ENCODE data around the gene FGF12. TPM values are rescaled to one million over a fixed set of nuclear protein-coding genes. Genes with fewer than 3 reads are reported as not detected.
"Not testable (repeated sequence)": the region's sequence is repeated elsewhere in the genome, so short reads cannot be mapped to it uniquely, and the experiment has no call there.

Gene FGF12
- 4.5 TPM for total RNA-seq
- long read RNA-seq, partial matches to known transcripts, result 0 of 21 reads
- long read RNA-seq, other reads (novel, unspliced or antisense), result 21 of 21 reads

DNA sequence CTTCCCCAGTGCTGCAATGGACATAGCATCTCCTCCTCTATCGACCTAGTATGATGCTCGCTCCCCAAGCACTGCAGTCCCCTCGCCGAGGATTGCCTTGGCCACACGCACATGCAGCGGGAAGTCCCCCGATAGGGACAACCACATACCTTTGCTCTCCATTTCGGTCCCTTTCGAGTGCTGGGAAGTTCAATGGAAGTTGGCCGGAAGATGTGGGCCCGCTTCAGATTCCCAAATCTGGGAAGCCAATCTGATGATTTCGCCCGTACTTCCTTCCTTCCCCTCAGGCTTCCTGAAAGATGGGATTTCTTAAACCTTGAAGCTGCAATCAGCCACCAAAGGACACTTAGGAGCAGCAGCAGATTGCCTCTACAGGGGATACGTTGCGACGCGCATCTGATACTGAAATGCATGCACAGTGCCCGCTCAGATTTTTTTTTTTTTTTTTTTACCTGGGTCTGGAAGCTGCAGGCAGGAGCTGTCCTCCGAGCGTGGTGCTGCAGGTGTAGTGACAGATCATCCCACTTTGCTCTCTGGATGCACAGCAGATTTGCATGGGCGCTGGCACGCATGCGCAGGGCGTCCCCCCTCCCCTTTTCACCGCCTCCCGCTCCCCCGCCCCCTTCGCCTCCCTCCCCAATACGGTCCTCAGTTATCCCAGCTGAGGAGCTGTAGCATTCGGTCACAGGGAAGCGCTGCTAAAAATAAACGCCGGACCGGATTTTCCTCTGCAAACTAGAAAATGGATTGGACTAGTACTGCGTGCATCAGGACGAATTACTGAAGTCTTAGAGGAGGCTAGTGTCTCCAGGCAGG, at the start of gene FGF12:
Gene FGF12 (minus strand): TSS at position 510 of the 816 bp plus-strand sequence.
- no peak for DNase-seq (ENCODE audit: low spot score)

DNA sequence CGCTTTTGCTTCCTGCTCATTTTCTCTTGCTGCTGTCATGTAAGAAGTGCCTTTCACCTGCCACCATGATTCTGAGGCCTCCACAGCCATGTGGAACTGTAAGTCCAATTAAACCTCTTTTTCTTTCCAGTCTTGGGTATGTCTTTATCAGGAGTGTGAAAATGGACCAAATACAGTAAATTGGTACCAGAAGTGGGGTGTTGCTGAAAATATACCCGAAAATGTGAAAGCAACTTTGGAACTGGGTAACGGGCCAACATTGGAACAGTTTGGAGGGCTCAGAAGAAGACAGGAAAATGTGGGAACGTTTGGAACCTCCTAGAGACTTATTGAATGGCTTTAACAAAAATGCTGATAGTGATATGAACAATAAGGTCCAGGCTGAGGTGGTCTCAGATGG, 47.0 kb upstream of the FGF12 start:
- DNase-seq (ENCODE audit: low spot score), result not testable (repeated sequence)

DNA sequence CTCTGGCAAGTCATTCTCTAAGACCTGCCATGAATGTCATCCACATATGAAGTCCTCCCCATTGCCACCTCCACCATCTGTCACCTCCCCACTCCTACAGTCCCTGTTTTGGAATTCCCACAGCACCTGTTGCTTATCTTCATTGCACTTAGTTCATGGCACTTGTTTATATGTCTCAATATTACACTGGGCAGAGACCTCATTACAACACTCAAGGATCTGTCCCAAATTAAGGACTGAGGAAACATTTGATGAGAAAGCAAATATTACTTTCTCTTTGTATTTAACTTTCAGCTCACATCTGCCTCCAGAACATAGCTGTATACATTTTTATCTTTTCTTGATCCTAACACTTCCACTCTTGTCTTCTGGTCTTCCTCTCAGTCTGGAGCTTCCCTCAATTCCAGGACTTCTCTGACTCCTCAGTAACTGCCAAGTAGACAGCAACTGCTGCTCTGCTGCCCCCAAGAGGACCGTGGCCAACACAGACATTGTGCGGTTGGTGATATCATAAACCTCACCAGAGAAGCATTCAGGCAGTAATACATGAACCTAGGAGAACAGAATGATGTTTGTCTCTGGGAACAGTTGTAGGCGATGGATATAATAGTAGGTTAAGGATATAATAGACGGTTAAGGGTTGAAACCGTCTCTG, 45.0 kb upstream of the FGF12 start:
- DNase-seq (ENCODE audit: low spot score), result no peak

DNA sequence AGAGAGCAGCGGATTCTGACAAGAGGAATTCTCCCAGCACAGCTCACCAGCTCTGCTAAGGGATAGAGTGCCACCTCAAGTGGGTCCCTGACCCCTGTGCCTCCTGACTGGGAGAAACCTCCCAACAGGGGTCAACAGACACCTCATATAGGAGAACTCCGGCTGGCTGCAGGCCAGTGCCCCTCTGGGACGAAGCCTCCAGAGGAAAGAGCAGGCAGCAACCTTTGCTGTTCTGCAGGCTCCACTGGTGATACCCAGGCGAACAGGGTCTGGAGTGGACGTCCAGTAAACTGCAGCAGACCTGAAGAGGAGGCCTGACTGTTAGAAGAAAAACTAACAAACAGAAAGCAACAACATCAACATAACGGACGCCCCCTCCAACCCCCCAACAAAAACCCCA, 31.3 kb upstream of the FGF12 start:
- no peak for DNase-seq (ENCODE audit: low spot score)

DNA sequence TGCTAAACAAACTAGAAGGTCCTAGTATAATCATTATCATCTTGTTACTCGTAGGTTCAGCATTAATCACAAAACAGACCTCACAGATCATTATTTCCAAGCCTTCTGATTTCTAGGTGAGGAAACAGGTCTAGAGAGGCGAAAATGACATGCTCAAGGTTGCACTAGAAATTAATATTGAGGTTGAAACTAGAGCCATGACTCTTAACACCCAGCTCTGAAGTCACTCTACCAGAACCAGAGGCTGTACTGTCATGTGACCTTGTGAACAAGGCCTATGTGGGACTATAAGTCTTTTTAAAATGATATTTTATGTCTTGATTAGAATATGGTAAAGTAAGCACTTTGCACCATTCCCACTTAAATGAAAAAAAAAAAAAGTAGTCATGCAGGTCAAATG, 23.8 kb upstream of the FGF12 start:
- no peak for DNase-seq (ENCODE audit: low spot score)

DNA sequence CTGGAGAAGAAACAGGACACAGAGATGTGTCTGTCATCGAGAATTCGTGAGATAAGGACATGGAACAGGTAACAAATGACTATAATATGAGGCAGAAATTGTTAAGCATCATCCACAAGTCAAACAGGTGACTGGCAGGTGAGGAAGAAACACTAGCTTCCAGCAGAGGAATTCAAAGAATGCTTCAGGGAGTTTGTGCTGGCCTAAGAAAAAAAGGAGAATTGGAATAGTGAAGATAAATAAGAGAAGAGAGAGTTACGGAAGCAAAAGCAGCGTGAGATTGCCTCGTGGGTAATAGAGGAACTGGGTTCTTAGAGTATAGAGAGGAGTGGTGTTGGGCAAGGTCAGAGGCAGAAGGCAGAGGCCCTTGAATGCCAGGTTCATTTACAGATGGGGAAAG, 22.9 kb upstream of the FGF12 start:
- no peak for DNase-seq (ENCODE audit: low spot score)

DNA sequence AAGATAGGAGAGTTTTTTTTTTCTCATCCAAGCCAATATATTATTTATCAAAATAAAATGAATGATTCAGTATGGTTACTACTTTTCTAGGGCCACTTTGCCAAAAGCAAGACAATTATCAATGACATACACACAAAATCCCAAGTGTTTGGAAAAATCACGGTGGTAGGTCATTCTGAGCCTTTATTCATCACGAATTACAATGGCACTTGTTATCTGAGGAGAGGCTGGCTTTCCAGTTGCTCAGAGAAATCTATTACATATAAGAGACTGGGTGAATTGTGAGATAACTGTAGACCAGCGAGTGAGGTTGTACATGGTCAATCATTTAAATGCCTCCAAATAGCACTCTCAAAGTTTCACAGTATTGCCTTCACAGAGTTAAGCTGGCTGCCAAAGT, 20.4 kb upstream of the FGF12 start:
- DNase-seq (ENCODE audit: low spot score), result no peak

DNA sequence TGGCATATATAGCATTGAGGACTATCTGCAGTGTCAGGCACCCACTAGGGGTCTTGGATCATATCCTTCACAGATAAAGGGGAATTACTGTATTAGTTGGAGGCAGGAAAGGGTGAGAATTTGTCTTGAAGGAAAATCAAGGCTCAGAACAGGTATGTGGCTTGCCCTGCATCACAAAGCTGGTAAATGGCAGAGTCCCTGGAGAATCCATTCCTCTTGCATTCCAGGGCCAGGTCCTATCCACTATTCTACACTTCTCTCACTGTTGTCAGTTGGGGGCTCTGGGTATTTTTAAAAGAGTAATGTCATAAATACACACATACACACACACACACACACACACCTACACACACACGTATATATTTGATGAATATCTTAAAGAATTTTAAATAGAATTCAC, 19.8 kb upstream of the FGF12 start:
- DNase-seq (ENCODE audit: low spot score), result no peak

DNA sequence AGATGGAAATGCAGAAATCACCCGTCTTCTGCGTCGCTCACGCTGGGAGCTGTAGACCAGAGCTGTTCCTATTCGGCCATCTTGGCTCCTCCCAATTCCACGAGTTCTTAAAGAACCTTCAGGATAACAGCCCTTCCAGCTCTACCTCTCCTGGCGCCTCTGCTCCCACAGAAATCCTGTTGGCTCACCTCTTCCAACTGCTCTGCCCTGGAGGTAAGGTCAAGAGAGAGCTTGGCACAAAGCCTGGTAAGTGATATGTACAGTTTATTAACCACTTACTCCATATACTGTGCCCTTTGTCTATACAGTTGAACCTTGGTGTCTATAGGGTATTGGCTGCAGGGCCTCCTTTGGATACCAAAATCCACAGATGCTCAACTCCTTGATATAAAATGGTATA, 17.8 kb upstream of the FGF12 start:
- DNase-seq (ENCODE audit: low spot score), result no peak

DNA sequence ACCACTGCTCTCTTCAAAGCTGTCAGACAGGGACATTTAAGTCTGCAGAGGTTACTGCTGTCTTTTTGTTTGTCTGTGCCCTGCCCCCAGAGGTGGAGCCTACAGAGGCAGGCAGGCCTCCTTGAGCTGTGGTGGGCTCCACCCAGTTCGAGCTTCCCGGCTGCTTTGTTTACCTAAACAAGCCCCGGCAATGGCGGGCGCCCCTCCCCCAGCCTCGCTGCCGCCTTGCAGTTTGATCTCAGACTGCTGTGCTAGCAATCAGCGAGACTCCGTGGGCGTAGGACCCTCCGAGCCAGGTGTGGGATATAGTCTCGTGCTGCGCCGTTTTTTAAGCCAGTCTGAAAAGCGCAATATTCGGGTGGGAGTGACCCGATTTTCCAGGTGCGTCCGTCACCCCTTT, 17.3 kb upstream of the FGF12 start:
- not testable (repeated sequence) for DNase-seq (ENCODE audit: low spot score)

DNA sequence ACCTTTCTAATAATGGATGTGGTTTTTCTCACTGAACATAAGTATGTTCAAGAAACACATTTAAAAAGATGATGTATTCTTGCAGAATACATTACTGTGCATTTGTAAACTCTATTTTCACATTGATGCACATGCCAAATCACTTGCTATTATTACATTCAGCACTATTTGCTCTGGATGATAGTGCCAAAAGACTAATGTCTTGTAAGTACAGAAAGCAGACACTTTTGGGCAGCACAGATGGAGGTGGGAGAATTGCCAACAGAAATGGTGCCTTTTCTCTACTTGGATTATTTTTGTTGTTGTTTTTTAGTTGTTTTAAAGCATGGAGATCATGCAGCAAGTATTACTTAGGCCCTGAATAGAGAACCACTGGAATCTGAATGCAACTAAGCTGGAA, 10.2 kb upstream of the FGF12 start:
- no peak for DNase-seq (ENCODE audit: low spot score)

DNA sequence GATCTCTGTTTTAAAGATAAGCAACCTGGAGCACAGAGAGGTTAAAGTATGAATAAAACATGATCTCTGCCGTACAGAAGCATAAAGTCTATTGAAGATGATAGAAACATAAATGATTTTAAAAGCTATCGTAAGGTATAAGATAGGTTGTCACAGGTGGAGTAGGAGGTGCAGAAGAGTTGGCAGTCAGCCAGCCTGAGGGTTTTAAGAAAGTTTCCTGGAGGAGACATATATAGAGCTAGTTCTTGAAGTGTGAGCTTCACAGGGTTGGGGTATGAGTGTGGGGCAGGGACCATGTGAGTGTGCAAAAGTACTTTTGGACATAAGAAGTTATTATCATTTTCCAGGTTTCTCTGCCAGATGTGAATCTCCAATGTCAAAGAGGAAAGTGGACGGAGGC, 3.9 kb upstream of the FGF12 start:
- DNase-seq (ENCODE audit: low spot score), result no peak

DNA sequence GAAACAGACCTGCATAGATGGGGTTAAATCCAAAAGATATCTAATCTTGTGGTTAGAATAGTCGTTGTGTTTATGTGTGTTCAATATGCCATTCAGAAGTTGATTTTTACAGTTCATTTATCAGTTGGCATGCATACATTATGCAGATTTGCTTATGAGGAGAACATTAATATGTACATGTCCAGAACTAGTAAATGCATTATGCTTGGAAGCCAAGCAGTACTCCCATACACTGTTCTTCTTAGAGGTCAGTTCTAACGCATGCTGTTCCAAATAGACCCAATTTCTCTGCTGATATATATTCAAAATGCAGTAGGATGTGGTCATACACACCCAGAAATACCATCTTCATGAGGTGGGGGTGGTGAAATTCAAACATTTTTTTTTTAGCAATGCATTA, 956 bp downstream of the FGF12 start:
- no peak for DNase-seq (ENCODE audit: low spot score)

DNA sequence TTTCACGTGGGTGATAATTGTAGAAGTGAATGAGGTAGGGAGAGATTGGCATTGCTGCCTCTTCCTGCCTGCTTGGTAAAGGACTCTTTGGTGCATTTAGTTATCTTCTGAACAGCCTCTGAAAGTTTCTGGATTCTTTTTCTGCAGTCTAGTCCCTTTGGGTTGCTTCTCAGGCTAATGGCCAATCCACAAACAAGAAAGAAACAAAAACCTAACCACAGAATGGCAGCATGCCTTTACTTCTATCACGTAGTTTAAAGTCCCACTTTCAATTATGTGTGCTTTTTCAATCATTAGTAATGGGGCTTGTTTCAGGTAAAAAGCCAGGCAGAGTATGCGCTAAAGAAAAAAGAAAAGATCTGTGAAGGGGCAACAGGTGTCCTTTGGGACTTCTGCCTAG, 7.4 kb downstream of the FGF12 start:
- DNase-seq (ENCODE audit: low spot score), result no peak

DNA sequence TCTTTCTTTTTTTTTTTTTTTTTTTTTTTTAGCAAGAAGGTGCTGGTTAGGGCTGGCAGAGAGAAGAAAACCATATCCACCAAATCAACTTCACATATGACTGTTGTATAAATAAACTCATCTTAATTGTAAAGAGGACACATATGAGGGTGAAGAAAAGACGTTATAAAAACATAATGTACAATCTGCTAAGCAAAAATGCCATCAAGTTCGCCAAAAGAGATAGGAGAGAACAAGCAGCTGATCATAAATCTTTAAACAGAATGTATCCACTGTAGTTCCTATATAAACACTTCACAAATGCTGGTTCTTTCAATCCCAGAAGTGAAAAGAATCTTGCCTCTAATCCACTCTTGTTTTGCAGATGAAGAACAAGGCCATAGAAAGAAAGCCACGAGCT, 9.2 kb downstream of the FGF12 start:
- DNase-seq (ENCODE audit: low spot score), result no peak

DNA sequence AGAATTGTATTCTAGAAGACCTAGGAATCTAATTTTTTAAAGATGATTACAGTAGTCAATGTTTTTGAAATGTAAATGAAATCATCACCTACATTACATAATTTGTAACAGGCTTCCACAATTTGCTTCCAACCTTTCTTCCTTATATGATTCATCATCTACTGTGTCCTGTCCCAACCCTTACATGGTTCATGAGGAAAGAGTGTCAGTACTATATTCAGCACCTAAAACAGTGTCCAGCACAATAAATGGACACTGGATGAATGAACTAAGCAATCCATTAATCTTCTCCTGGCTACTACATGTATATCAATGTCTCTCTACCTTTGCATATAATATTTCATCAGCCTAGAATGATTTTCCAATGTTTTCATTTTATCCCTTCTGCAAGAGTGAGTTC, 12.2 kb downstream of the FGF12 start:
- no peak for DNase-seq (ENCODE audit: low spot score)

DNA sequence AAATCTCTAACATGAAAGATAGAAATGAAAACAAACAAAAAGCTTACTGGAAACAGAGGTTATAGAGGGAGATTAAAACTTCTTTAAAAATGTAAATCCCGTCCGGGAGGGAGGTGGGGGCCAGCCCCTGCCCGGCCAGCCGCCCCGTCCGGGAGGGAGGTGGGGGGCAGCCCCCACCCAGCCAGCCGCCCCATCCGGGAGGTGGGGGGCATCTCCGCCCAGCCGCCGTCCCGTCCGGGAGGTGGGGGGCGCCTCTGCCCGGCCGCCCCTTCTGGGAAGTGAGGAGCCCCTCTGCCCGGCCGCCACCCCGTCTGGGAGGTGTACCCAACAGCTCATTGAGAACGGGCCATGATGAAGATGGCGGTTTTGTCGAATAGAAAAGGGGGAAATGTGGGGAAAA, 16.2 kb downstream of the FGF12 start:
- not testable (repeated sequence) for DNase-seq (ENCODE audit: low spot score)

DNA sequence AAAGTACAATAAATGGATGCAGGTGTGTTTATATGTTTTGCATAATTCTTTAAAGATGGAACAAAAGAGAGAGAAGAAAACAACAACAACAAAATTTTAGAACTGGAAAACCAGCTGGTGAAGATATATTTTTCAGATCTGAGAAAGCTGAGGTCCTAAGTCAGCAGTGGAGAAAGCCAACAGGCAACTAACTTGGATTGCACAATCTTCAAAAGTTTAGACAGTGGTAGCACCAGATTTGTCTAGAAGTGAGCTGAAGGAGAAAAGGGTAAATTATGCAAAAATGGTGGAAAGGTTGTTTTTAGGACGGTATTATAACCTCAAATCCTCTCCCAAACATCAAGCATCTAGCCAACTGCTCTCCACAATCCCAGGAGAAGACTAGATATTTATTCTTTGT, 17.0 kb downstream of the FGF12 start:
- DNase-seq (ENCODE audit: low spot score), result no peak

DNA sequence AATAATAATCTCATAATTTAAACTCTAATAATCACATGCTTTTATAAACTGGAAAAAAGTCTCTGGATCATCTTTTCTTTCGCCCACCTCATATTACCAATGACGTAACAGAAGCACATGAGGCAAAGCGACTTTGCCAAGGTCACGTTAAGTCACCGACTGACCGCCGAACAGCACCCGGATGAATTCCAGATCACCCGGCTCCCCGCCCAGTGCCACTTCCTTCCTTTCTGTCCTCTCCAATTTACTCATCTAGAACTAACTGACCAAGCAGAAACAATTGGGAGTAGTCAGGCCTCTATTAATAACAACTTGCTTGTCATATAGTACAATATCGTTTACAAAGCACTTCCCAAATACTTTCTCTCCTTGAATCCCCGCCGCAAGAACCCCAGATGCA, 21.1 kb downstream of the FGF12 start:
- no peak for DNase-seq (ENCODE audit: low spot score)

DNA sequence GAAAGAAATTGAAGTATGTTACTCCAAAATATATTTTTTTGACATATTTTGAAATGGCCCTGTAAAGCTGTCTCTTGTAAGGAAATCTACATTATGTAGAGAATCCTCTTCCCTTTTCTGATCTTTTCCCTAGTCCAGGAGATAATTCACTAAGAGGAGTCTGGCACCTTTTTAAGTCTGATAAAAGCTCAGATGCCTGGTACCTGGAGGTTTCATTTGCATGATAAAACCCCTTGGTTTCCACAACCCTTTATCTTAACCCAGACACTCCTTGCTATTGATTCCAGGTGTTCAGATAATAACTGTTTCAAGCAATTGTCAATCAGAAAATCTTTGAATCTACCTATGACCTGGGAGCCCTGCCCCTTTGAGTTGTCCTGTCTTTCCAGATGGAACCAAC, 26.5 kb downstream of the FGF12 start:
- DNase-seq (ENCODE audit: low spot score), result no peak

DNA sequence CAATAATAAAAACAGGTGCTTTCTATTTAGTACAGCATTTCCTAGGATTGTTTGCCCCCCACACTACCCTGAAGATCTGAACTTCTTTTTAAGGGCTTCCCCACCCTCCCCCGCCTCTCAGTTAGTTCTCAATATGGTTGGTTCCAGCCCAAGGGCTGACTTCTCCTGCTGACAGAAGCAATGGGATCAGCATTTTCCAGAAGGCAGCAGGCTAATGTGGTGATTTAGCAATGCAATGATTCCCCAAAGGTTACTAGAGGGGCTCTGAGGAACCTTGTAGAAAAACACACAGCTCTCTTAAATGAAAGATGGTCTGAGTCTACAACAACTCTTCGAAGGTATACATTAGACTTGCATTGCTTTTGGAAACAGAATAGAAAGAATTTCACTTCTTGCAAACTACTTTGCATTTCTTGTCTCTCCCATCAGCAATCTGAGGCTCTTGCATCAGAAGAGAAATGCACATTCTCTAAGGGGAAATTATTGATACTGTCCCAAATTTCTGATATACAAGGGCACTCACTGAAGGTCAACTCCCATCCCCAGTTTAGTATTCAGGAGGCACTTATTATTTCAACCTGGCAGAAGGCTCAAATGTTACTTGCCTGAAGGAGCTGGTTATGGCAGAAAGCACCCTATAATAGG, 30.3 kb downstream of the FGF12 start:
- no peak for DNase-seq (ENCODE audit: low spot score)

DNA sequence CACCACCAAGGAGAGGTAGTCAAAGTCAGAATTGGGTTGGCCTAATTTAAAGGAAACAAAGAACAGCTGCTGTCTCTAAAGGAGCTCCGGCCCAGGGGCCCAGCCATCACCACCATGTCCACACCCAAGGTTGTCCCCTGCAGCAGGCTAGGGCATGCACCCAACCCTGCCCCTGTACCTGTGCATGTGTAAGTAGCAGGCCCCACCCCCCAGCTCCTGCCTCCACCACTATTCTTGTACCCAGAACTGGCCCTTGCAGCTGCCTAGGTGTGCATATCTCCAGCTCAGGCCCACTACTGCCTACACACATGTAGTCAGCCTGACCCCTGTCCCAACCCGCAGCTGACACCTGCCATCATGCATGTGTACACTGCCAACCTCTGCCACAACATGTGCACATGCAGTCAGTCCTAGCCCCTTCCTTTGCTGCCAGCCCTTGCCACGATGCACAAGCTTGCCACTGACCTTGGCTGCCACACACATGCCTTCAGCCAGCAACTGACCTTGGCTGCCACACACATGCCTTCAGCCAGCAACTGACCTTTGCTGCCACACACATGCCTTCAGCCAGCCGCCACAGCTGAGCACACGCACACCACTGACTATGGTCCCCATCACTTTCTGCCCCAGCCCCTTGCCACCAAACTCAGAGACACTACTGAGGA, 39.7 kb downstream of the FGF12 start:
- DNase-seq (ENCODE audit: low spot score), result no peak
